IPS DF 6.9 (cell line): Measurements from ENCODE around the gene DIO2.

ENCODE experiments used
- DNase-seq: peaks from one replicate; pipeline ENCODE4 v3.0.0-alpha.2; 2013; ENCODE audit warnings: low read depth, low spot score
- H3K27ac ChIP-seq: one replicate; pipeline ENCODE4 v1.5.1; 2013; ENCODE audit warnings: low read length, control low read depth
- H3K27me3 ChIP-seq: 2 replicates; pipeline ENCODE4 v1.6.1; 2013; ENCODE audit warnings: mild to moderate bottlenecking, low read length; ENCODE audit not compliant: control insufficient read depth, insufficient read depth
- H3K36me3 ChIP-seq: 2 replicates; pipeline ENCODE4 v1.6.1; 2013; ENCODE audit warnings: low read length; ENCODE audit not compliant: control insufficient read depth, insufficient read depth
- H3K4me1 ChIP-seq: 2 replicates; pipeline ENCODE4 v1.6.1; 2013; ENCODE audit warnings: low read length; ENCODE audit not compliant: control insufficient read depth, insufficient read depth
- H3K4me3 ChIP-seq: 2 replicates; pipeline ENCODE4 v1.5.1; 2013; ENCODE audit warnings: mild to moderate bottlenecking, low read length
- H3K9me3 ChIP-seq: 2 replicates; pipeline ENCODE4 v1.6.1; 2013; ENCODE audit warnings: low read length, inconsistent platforms; ENCODE audit not compliant: control insufficient read depth, insufficient read depth
- WGBS: extraction: QIAGEN DNeasy Blood & Tissue Kit; methylation state at CpG from one replicate; pipeline ENCODE4 v1.1.7; 2013; ENCODE audit warnings: mixed read lengths, missing lambda C conversion rate; ENCODE audit not compliant: insufficient read length, insufficient coverage; 5-methylcytosine and 5-hydroxymethylcytosine counted together

Gene DIO2

GRCh38 chr14:80167793-80168448, 43.4 kb downstream of the DIO2 start:
- no peaks in the 10 kb centered on the region for H3K4me1 ChIP-seq
- H3K27me3 ChIP-seq, result no peaks in the 10 kb centered on the region
- no peak overlapping the region for H3K4me3 ChIP-seq
- H3K36me3 ChIP-seq, result no peaks in the 10 kb centered on the region
- DNase-seq, result no peak
- no peak overlapping the region for H3K27ac ChIP-seq
- H3K9me3 ChIP-seq, result no peaks in the 10 kb centered on the region
- WGBS, result no CpG with 5 or more reads among the region's 6 CpGs

DNA sequence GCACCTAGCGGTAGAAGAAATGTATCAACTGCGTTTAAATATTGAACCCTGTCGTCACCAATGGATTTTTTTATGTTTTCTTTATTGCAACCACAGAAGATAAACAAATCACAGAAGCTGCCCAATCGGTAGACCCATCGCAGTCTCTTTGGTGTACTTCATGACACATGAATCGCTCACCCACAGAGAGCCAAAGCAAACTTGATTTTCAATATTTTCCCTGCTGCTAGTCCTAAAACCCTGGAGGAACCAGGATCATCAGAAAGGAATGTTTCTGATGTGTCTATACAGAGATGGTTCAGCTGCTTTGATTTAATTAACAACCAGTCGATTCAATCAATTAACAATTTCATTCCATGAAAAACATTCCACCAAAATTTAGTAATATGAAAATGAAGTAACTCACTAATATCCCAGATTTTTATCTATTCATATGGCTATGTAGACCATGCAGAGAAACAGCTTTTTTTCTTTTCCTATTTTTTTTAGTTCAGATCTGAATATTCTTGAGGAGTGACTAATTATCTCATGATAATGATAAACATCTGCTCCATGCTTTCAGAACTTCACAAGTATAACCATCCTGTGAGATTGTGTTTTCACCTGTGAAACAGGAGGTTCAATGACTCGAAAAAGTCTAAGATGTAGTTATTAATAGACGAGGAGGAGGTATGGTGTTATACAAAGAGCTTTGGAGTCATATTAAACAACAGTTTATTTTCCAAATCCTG, 46.1 kb downstream of the DIO2 start:
- no CpG with 5 or more reads among the region's 9 CpGs for WGBS
- no peak for DNase-seq
- H3K4me3 ChIP-seq, result no peak overlapping the region
- H3K9me3 ChIP-seq, result no peaks in the 10 kb centered on the region
- no peaks in the 10 kb centered on the region for H3K36me3 ChIP-seq
- no peak overlapping the region for H3K27ac ChIP-seq
- H3K4me1 ChIP-seq, result no peaks in the 10 kb centered on the region
- H3K27me3 ChIP-seq, result no peaks in the 10 kb centered on the region

DNA sequence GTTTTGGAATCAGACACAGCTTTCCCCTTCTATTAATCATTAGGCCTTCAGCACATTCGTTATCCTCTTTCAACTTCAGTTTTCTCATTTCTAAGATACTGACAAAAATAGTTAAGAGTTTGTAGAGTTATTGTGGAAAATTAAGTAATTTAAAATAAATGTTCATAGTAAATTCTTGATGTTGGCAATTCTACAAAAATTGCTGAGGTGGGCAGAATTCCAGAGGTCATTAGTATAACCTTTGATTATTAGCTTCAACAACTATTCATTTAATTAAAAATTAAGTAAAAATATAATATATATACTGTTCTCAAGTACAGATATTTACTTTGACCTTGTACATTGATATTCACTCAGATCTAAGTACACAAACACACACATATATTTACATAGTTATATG, 58.5 kb downstream of the DIO2 start:
- H3K27me3 ChIP-seq, result no peaks in the 10 kb centered on the region
- no peaks in the 10 kb centered on the region for H3K4me1 ChIP-seq
- H3K9me3 ChIP-seq, result no peaks in the 10 kb centered on the region
- no peak overlapping the region for H3K27ac ChIP-seq
- no peak for DNase-seq
- no peaks in the 10 kb centered on the region for H3K36me3 ChIP-seq
- no CpG with 5 or more reads among the region's 1 CpG for WGBS
- no peak overlapping the region for H3K4me3 ChIP-seq

GRCh38 chr14:80152166-80152565, 59.1 kb downstream of the DIO2 start:
- Histone ChIP-seq H3K9me3 (no peaks in the 10 kb centered on the region), H3K4me3 (no peak overlapping the region), H3K4me1 (no peaks in the 10 kb centered on the region), H3K27ac (no peak overlapping the region), H3K36me3 (no peaks in the 10 kb centered on the region), H3K27me3 (no peaks in the 10 kb centered on the region)
- no peak for DNase-seq

DNA sequence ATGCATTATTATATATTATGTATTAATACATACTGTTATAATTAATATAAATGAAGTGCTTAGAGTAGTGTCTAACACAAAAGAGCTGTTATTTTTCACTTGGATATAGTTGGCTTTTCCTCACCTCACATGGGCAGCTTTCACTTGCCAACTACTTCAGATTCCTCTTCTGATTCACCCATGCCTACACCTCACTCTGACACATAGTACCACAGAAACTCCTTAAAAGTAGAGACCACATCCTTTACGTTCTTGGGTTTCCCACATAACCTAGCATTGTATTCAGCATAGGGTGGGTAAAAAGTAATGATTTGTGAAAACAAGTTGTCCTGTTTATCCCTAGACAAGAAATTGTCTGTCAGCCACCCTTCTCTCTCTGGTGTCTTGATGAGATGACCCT, 61.0 kb downstream of the DIO2 start:
- no peak for DNase-seq
- Histone ChIP-seq H3K36me3 (no peaks in the 10 kb centered on the region), H3K4me1 (no peaks in the 10 kb centered on the region), H3K27ac (no peak overlapping the region), H3K27me3 (no peaks in the 10 kb centered on the region), H3K4me3 (no peak overlapping the region), H3K9me3 (no peaks in the 10 kb centered on the region)
- WGBS, result no CpG with 5 or more reads among the region's 1 CpG
